GM21529 (cell line): Measurements from ENCODE around the gene SMAD1.
"Not testable (repeated sequence)": the region's sequence is repeated elsewhere in the genome, so short reads cannot be mapped to it uniquely, and the experiment has no call there.

ENCODE experiments used
- ATAC-seq: cut with Tn5 transposase; IDR thresholded peaks from one replicate; pipeline ENCODE4 v1.9.1; 2021; ENCODE audit not compliant: unreplicated experiment

Gene SMAD1

DNA sequence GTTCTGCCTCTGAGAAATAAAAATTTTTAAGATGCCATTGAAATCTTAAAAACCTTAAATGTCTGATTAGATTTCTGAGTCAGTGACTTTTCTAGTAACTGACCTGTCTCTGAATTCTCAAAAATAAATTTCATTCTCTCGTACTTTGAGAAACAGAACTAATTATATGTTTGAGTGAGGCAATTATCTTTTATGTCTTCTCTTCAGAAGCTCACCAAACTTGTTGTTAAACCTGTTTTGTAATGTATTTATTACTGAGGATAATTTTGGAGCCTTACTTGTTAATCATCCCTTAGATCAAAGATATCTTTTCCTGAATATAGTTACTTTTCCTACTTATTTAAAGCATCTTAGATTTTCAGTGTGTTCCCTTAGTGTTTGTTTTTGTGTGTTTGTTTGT is 73.0 kb downstream of the SMAD1 start:
- ATAC-seq = no peak

DNA sequence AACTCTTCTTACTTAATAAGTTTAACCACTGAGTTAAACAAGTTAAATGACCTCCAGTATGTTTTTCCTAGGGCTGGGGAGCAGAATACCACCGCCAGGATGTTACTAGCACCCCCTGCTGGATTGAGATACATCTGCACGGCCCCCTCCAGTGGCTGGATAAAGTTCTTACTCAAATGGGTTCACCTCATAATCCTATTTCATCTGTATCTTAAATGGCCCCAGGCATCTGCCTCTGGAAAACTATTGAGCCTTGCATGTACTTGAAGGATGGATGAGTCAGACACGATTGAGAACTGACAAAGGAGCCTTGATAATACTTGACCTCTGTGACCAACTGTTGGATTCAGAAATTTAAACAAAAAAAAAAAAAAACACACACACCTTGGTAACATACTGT is 76.1 kb downstream of the SMAD1 start:
- peak; percentile 86 for ATAC-seq

DNA sequence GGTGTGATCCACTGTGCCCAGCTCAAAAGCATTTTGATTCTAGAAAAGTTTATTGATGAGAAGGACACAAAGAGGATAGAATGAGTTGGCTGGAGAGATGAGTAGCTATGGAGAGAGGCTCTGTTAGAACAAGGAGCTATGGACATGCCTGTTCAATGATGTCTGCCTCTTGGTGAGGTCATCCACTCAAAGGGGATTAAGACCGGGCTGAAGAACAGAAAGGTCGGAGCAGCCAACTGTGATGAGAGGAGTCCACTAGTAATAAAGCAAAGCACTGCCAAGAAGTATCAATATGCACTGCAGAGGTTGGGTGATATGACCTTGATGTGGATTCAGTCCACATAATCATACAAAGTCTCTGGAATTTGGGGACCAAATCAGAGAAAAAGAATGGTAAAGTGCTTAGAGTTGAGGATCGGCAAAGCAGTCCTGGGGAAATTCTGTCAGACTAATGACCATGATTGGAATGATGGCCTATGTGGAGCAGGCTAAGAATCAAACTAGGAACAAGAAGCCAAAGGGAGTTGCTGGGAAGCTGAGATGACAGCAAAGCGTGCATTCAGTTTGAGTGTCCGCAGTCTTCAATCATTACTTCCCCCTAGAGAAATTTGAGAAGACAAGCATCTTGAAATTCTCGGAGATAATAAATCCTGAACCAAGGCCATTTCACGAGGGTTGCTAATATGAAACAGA is 81.8 kb downstream of the SMAD1 start:
- no peak for ATAC-seq

DNA sequence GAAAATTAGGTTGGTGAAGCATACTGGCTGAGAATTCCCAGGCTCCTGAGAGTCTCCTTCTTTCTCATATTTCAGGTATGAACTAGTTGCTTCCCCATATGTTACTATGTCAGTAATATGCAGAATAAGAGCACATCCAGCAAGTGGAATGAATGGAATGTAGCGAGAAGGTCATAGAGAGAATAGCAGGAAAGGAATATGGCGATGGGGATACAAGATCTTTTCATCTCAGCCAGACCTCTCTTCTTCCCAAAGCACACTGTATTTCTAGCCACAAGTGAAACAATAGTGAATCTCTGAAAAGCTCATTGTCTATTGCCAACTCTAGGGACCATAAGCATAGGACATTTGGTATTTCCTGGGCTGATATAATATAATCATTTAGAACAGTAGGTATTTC is 82.9 kb downstream of the SMAD1 start:
- ATAC-seq = no peak

DNA sequence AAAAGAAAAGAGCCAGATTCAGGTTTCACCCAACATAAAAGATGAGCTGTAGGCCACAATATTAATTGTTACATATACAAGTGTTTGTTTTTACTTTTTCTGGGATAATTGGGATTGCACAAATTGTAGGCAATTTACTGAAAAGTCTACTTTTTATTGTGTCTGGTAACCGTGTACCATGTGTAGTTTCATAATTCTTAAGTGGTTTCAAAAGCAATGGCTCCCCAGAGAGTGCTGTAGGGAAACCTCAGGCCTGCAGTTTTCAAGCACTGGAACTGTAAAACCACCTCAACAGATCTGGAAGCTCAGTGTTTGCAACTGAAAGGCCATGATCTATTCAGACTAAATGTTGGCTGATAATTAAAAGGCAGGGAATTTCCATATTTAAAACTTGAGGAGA is 83.7 kb downstream of the SMAD1 start:
- peak; percentile 62 for ATAC-seq

DNA sequence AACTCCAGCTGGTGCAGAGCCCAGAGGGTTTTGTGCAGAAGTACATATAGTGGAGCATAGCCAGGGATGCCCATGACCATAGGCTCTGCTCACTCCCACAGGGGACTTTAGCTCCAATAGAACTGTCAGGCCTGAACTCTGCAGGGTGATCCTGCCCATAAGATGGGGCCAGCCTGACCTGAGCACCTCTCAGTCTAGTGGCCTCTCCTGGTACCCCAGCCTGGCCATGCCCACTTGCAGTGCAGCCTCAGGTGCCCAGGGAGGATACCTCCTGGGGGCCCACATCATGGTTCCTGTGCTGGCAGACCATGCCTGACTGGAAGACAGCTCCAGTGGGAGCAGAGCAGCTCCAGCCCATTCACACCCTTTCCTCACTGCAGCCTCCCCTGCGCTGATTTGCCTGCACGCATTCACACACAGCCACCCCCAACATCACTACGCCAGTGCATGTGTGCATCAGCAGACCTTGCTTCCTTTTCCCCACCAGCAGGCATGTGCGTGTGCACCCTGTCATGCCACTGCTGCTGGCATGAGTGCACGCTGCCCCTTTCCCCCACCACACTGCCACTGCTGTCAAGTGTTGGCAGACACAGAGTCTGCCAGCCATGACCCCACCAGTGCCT is 84.5 kb downstream of the SMAD1 start:
- ATAC-seq = no peak

DNA sequence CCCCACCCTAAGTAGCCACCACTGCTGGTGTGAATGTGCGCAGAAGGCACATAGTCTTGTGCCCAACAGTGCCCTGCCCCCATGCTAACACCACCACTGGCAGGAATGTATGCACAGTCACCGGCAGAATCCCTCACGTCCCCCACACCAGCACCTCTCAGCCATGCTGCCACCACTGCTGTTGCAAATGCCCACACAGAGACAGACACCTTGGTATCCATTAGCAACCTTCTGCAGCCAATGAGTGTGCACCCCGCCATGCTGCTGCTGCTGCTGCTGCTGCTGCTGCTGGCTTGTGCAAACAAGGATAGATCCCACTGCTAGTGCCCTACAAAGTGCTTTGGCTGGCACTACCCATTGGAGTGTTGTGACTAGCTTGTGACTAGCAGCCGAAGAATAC is 85.1 kb downstream of the SMAD1 start:
- ATAC-seq = no peak

DNA sequence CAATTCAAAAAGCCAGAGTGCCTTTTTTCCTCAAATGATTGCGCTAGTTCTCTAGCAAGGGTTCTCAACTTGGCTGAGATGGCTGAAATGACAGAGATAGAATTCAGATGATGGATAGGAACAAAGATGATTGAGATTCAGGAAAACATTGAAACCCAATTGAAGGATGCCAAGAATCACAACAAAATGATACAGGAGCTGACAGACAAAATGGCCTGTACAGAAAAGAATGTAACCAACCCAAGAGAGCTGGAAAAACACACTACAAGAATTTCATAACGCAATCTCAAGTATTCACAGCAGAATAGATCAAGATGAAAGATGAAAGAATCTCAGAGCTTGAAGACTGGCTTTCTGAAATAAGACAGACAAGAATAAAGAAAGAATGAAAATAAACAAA is 85.9 kb downstream of the SMAD1 start:
- no peak for ATAC-seq

DNA sequence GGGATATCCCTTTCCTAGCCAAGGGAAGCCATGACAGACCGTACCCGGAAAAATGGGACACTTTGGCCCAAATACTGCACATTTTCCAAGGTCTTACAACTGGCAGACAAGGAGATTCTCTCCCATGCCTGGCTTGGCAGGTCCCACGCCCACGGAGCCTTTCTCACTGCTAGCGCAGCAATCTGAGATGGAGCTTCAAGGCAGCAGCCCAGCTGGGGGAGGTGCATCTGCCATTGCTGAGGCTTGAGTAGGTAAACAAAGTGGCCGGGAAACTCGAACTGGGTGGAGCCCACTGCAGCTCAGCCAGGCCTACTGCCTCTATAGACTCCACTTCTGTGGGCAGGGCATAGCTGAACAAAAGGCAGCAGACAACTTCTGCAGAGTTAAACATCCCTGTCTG is 92.9 kb downstream of the SMAD1 start:
- not testable (repeated sequence) for ATAC-seq

DNA sequence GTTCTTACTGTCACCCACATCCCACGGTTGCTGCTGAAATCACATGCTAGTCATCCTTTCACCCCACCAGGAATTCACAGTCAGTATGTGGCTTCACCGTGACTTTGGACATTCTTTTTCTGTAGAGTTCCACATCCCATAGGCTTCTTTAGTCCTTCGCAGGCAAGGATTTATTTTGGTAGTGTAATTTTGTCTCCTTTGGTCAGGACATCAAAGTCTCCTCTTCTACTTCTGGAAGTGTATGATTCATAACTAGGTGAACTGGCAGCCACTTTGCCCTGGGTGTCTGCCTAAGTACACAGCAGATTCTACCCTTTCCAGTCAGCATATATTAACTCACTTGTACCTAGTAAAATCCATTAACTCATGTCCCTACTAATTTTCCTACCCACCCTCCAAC is 99.3 kb downstream of the SMAD1 start:
- ATAC-seq = no peak

DNA sequence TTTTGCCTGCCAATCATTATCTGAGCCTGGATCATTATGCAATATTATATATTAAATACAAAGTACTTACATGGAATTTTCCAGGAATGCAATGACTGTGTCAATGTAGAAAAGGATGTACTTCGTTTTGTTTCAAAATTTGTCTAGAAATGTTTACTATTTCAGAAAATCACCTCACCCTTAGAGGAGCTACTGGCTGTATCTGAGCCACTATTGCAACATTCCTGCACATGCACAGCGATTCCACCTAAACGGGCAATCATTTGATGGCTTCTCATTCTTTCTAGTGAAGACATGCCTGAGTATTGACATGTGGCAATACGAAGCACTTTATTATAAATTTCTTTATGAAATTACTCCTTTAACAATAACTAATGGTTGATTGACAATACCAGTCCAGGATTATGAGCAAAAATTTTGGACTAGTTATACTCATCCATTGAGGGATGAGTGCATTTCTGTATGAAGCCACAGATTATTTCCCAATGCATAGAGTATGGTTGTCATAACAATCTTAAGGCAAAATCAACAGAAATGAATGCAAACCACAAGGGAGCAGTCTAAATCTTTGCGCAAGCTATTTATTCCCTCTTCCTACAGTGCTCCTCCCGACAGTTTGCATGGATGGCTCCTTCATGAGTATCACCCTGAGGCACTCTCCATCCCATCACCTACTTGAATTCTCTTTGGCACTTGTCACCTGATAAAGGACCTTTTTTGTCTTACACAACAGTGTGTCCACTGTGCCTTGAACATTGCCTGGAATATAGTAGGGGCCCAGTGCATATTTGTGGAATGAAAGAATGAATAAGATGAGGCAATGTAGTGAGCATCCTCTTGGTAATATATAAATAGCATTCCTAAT is 101.8 kb downstream of the SMAD1 start:
- ATAC-seq = no peak

DNA sequence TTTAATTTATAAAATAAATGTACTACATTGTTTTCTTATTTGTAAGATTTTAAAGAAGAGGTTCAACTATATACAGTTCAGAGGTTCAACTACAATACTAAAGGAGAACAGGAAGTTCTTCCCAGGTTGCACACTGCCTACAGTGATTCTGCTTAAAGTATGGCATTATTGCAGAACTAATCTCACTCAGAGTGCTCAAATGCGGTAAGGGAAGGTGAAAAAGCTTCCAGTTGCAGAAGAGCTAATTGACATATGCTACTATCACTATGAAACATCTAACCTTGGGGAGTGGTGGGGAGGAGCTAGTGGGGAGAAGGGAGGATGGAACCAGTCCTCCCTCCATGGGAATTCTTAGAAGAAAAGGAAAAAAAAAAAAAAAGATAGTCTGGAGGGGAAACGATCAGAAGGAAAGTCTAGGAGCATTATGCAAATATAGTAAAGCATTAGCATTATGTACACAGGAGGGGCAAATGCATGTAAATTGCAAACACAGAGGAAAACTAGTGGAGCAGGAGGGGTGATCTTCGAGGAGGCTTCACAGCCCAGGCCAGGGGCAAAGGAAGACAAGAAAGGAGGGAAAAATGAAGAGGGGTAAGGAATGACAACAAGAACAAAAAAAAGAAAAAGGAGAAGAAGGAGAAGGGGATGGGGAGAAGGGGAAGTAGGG is 105.6 kb downstream of the SMAD1 start:
- no peak for ATAC-seq

DNA sequence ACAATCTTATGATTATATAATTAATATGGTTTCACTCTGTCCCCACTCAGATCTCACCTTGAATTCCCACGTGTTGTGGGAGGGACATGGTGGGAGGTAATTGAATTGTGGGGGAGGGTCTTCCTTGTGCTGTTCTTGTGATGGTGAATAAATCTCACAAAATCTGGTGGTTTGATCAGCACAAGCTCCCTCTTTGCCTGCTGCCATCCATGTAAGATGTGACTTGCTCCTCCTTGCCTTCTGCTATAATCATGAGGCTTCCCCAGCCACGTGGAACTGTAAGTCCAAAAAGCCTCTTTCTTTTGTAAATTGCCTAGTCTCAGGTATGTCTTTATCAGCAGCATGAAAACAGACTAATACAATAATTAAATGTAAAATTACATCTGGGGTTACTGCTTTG is 107.7 kb downstream of the SMAD1 start:
- not testable (repeated sequence) for ATAC-seq

DNA sequence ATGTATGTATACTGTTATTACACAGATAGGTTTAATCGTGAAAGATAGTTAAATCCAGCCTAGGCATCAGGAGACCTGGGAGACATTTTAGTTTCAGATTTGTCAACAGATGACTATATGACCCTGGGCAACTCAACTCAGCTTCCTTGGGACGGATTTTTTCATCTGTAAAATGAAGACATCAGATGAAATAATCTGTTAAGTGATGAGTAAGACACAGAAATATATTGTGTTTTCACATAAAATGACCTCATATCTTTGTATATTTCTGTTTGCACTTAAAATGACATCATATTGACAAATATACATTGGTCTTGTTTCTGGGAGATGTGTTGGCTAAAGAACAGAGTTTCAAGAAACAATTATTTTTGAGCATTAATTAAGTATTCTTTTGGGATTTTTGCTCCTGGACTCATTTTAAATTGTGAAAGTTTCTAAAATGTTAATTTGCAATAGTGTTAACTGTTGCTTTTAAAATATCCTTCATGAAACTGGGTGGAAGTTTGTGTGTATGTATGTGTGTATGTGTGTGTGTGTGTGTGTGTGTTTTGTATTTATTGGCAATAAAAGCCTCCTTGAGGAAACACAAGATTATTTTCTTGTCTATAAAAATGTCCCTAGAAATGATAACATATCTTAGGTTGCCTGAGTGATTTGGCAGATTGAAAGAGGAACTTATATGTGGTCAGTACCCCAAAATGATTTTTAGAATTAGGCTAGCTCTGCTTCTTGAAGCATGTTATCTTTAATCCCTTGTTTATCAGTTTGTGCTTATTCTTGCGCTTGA is 108.5 kb downstream of the SMAD1 start:
- ATAC-seq = no peak

DNA sequence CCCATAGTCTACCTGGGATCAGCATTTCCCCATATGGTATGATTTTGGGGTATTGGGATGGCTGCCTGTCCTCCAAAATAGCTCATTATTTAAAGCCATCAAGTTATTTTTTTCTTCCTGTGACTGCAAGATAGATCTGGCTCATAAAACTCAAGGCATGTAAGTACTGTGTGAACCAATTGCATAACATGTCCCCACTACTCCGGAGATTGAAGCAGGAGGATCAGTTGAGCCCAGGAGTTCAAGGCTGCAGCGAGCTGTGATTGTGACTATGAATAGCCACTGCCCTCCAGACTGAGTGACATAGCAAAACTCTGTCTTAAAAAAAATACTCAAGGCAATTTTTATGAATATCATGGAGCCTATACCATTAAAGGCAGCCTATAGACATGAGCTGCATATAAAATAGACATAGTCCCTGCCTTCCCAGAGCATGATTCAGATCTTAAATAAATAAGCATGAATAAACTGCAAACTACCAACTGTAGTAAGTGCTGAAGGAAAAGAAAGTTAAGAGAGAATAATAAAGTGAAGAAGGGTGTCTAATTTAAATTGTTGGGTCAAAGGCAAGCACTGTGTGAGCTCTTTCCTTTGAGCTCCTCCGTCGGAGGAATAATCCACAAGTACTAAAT is 120.6 kb downstream of the SMAD1 start:
- ATAC-seq = no peak

DNA sequence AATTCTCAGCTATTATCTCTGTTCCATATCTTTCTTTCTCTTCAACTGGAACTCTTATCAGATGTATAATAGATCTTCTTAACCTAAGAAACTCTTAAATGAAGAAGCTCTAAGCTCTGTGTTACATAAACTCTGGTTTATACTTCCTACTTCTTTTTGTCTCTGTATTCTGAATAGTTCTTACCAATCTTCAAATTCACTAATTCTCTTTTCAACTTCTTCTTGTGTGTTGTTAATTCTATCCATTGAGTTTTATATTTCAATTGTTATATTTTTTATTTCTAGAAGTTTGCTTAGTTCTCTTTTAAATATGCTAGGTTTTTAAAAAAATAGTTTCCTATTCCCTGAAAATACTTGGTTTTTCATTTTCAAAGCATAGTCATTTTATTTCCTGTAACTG is 124.3 kb downstream of the SMAD1 start:
- no peak for ATAC-seq
